H1 (cell line): ENCODE data around the gene CCS. TPM values are rescaled to one million over a fixed set of nuclear protein-coding genes. Genes with fewer than 3 reads are reported as not detected.
"Not testable (repeated sequence)": the region's sequence is repeated elsewhere in the genome, so short reads cannot be mapped to it uniquely, and the experiment has no call there.

ENCODE experiments used
- CTCF ChIA-PET: fragments of 300-600 bp; sonication (Branson Sonifier 250); formaldehyde crosslinking; loops from one replicate; lab custom pipeline; 2021; ENCODE audit not compliant: partially characterized antibody; lab: Charles Lee
- POLR2A ChIA-PET: fragments of 300-600 bp; sonication (Branson Sonifier 250); formaldehyde crosslinking; loops from one replicate; lab custom pipeline; 2021; ENCODE audit warnings: inconsistent platforms; ENCODE audit not compliant: partially characterized antibody; lab: Charles Lee
- DNase-seq, 2 experiments: peaks; one replicate each; pipeline versions ENCODE4 v3.0.0 to v3.0.0-alpha.2; 2010 to 2022; ENCODE audit warnings: low spot score in 2 of 2, low read depth in 1 of 2, mixed read lengths in 1 of 2
- FAIRE-seq: peaks from 2 replicates; lab custom pipeline; 2011; peaks lifted over from hg19 to GRCh38; lab: Jason Lieb, UNC
- H2AFZ ChIP-seq: 2 replicates; pipeline ENCODE4 v1.8.1; 2012; ENCODE audit warnings: low read length, inconsistent platforms
- H2AK5ac ChIP-seq: 2 replicates; pipeline ENCODE4 v1.6.1; 2013; ENCODE audit warnings: low read depth, low read length
- H2BK120ac ChIP-seq: replicated peaks from 2 replicates; pipeline ENCODE3; 2013; ENCODE audit warnings: low read depth, low read length, inconsistent platforms
- H2BK12ac ChIP-seq: 2 replicates; pipeline ENCODE4 v1.6.1; 2013; ENCODE audit warnings: low read depth, low read length
- H2BK15ac ChIP-seq: 2 replicates; pipeline ENCODE4 v1.6.1; 2013; ENCODE audit warnings: low read length
- H2BK20ac ChIP-seq: 2 replicates; pipeline ENCODE4 v1.6.1; 2013; ENCODE audit warnings: low read length
- H2BK5ac ChIP-seq: 2 replicates; pipeline ENCODE4 v1.6.1; 2013; ENCODE audit warnings: low read depth, low read length
- H3K14ac ChIP-seq: 2 replicates; pipeline ENCODE4 v1.6.1; 2013; ENCODE audit warnings: inconsistent platforms; ENCODE audit not compliant: insufficient read length
- H3K18ac ChIP-seq: 2 replicates; pipeline ENCODE4 v1.6.1; 2013; ENCODE audit warnings: low read length; ENCODE audit errors: extremely low read depth
- H3K23ac ChIP-seq: 2 replicates; pipeline ENCODE4 v1.6.1; 2013; ENCODE audit warnings: inconsistent platforms; ENCODE audit not compliant: insufficient read length
- H3K23me2 ChIP-seq: 2 replicates; pipeline ENCODE4 v1.6.1; 2013; ENCODE audit warnings: low read depth, low read length
- H3K27ac ChIP-seq: 2 replicates; pipeline ENCODE4 v1.6.1; 2011; ENCODE audit warnings: low read depth, low read length, inconsistent platforms
- H3K27me3 ChIP-seq, 4 experiments: replicated peaks in 1 of 4; 1 replicate in 1 of 4; 2 replicates in 3 of 4; pipeline versions ENCODE4 v1.6.1 to v1.8.1; 2011 to 2013; ENCODE audit warnings: low read length in 3 of 4, mild to moderate bottlenecking in 3 of 4, inconsistent platforms in 2 of 4, mixed read lengths in 2 of 4, moderate library complexity in 1 of 4; ENCODE audit not compliant: control insufficient read depth in 3 of 4, insufficient read depth in 3 of 4; ENCODE audit errors: extremely low read depth in 1 of 4
- H3K36me3 ChIP-seq, 4 experiments: 2 replicates each; pipeline versions ENCODE4 v1.6.1 to v1.8.1; 2011 to 2013; ENCODE audit warnings: mild to moderate bottlenecking in 4 of 4, low read length in 3 of 4, moderate library complexity in 2 of 4, control low read depth in 1 of 4, inconsistent platforms in 1 of 4; ENCODE audit not compliant: insufficient read depth in 4 of 4, control insufficient read depth in 2 of 4
- H3K4ac ChIP-seq: replicated peaks from 2 replicates; pipeline ENCODE3; 2013; ENCODE audit warnings: low read length, low read depth, mixed read lengths, inconsistent platforms; ENCODE audit not compliant: insufficient read length
- H3K4me1 ChIP-seq, 4 experiments: replicated peaks in 1 of 4; 1 replicate in 1 of 4; 2 replicates in 3 of 4; pipeline versions ENCODE4 v1.6.1 to v1.8.1; 2011 to 2013; ENCODE audit warnings: low read length in 3 of 4, inconsistent platforms in 2 of 4, mixed read lengths in 1 of 4; ENCODE audit not compliant: insufficient read depth in 4 of 4, control insufficient read depth in 3 of 4
- H3K4me2 ChIP-seq, 2 experiments: 2 replicates each; pipeline versions ENCODE4 v1.6.1 to v1.8.1; 2011 to 2013; ENCODE audit warnings: low read depth in 2 of 2, low read length in 2 of 2, control low read depth in 1 of 2, inconsistent platforms in 1 of 2, mild to moderate bottlenecking in 1 of 2; ENCODE audit not compliant: insufficient read depth in 1 of 2
- H3K4me3 ChIP-seq, 4 experiments: fragments of 200-600, 300-600 bp in 1 of 4; sonication (generic), shearing (Covaris generic), sonication (Bioruptor Twin) in 1 of 4; 2 replicates each; pipeline versions ENCODE4 v1.5.1 to v1.8.1; 2011 to 2016; ENCODE audit warnings: low read length in 4 of 4, low read depth in 3 of 4, control low read depth in 2 of 4, inconsistent platforms in 2 of 4, mild to moderate bottlenecking in 2 of 4, mixed read lengths in 1 of 4, moderate library complexity in 1 of 4; ENCODE audit not compliant: insufficient read depth in 2 of 4; ENCODE audit errors: extremely low read depth in 1 of 4
- H3K56ac ChIP-seq: replicated peaks from 2 replicates; pipeline ENCODE3; 2013; ENCODE audit warnings: low read depth, mild to moderate bottlenecking, mixed read lengths, low read length, inconsistent platforms; ENCODE audit not compliant: insufficient read length
- H3K79me1 ChIP-seq: 2 replicates; pipeline ENCODE4 v1.6.1; 2013; ENCODE audit warnings: low read depth, low read length, control low read depth
- H3K79me2 ChIP-seq, 2 experiments: 2 replicates each; pipeline versions ENCODE4 v1.6.1 to v1.8.1; 2012 to 2013; ENCODE audit warnings: low read length in 2 of 2, mild to moderate bottlenecking in 2 of 2, inconsistent platforms in 1 of 2; ENCODE audit not compliant: insufficient read depth in 2 of 2, control insufficient read depth in 1 of 2
- H3K9ac ChIP-seq, 4 experiments: replicated peaks in 1 of 4; 1 replicate in 1 of 4; 2 replicates in 3 of 4; pipeline versions ENCODE4 v1.6.1 to v1.8.1; 2011 to 2013; ENCODE audit warnings: low read depth in 3 of 4, low read length in 3 of 4, control low read depth in 2 of 4, mild to moderate bottlenecking in 2 of 4, moderate library complexity in 2 of 4, inconsistent platforms in 1 of 4; ENCODE audit errors: extremely low read depth in 1 of 4
- H3K9me3 ChIP-seq, 2 experiments: 2 replicates each; pipeline versions ENCODE4 v1.6.1 to v1.8.1; 2012 to 2013; ENCODE audit warnings: mild to moderate bottlenecking in 2 of 2, moderate library complexity in 2 of 2, control low read depth in 1 of 2, inconsistent platforms in 1 of 2, low read depth in 1 of 2, low read length in 1 of 2, mixed read lengths in 1 of 2; ENCODE audit not compliant: insufficient read depth in 2 of 2
- H4K20me1 ChIP-seq, 2 experiments: replicated peaks in 1 of 2; 2 replicates each; pipeline versions ENCODE3 to v1.8.1; 2011 to 2013; ENCODE audit warnings: inconsistent platforms in 2 of 2, low read length in 2 of 2, mild to moderate bottlenecking in 1 of 2; ENCODE audit not compliant: insufficient read depth in 2 of 2, control insufficient read depth in 1 of 2
- H4K5ac ChIP-seq: 2 replicates; pipeline ENCODE4 v1.6.1; 2013; ENCODE audit warnings: low read length, low read depth, mixed read lengths, inconsistent platforms; ENCODE audit not compliant: insufficient read length
- H4K8ac ChIP-seq: 2 replicates; pipeline ENCODE4 v1.8.0; 2013; ENCODE audit warnings: mild to moderate bottlenecking, moderate library complexity, low read length, inconsistent platforms; ENCODE audit not compliant: insufficient read depth; ENCODE audit errors: extremely low read depth
- H4K91ac ChIP-seq: replicated peaks from 2 replicates; pipeline ENCODE3; 2013; ENCODE audit warnings: low read length, mixed read lengths, inconsistent platforms; ENCODE audit not compliant: insufficient read length
- WGBS, 2 experiments: shearing (Covaris generic) in 1 of 2; methylation state at CpG; one replicate each; pipeline versions ENCODE4 v1.1.6 to v1.1.7; 2013 to 2015; ENCODE audit warnings: low lambda C conversion rate in 2 of 2, mixed read lengths in 2 of 2, inconsistent platforms in 1 of 2, low coverage in 1 of 2, missing lambda C conversion rate in 1 of 2; ENCODE audit not compliant: insufficient replicate concordance in 2 of 2, insufficient coverage in 1 of 2, insufficient read length in 1 of 2; ENCODE audit errors: extremely low coverage in 1 of 2, missing lambda C conversion rate in 1 of 2; 5-methylcytosine and 5-hydroxymethylcytosine counted together
- polyA plus RNA-seq, 7 experiments: library from polyadenylated mRNA; depleted of rRNA in 3 of 7; stranded (reverse) in 5 of 7; unstranded in 2 of 7; fragments of >200 nt in 5 of 7; fragments of 200-250 nt in 2 of 7; gene quantifications; 1 replicate in 5 of 7; 2 replicates in 1 of 7; 4 replicates in 1 of 7; pipeline versions ENCODE4 v1.2.1 to v1.2.3, GENCODE V29; 2011 to 2013; ENCODE audit warnings: missing spikeins in 2 of 7, mixed read lengths in 2 of 7
- total RNA-seq: library from RNA; stranded (reverse); fragmentation: NEBNext Ultra II Directional; extraction: Animal tissue kit (Norgen Biotek cat#: 25700); gene quantifications from 2 replicates; pipeline ENCODE4 v1.2.1, GENCODE V29; 2021

Gene CCS
- total and polyA plus RNA-seq, 2 of the 8 experiments (the other 6 are each of a cell fraction or from before 2014, with no cell fraction given), result 37.1 to 37.7 TPM

- H2BK5ac ChIP-seq, FAIRE-seq: not testable (repeated sequence)
These were observed 3.7 kb upstream of the CCS start for GRCh38 chr11:66589315-66589714.

More at GRCh38 chr11:66589315-66589714, 3.7 kb upstream of the CCS start:
- not testable (repeated sequence) for H4K8ac ChIP-seq, H3K27me3 ChIP-seq, H3K23ac ChIP-seq, H3K36me3 ChIP-seq, H3K56ac ChIP-seq, H2AFZ ChIP-seq, DNase-seq, H3K27ac ChIP-seq, H3K14ac ChIP-seq, H2BK20ac ChIP-seq, H2BK120ac ChIP-seq, H4K91ac ChIP-seq, H3K79me1 ChIP-seq, H2BK15ac ChIP-seq, H3K79me2 ChIP-seq, H4K20me1 ChIP-seq, H3K18ac ChIP-seq, H3K4me2 ChIP-seq, H4K5ac ChIP-seq, H3K9ac ChIP-seq, H2AK5ac ChIP-seq, H2BK12ac ChIP-seq, H3K4ac ChIP-seq, H3K23me2 ChIP-seq, H3K4me3 ChIP-seq
- CTCF ChIA-PET, result interaction anchor here (0.6 to 1.0 kb wide), 2 partner anchors 10 to 134 kb away, joined by 3 to 4 read pairs; no protein-coding TSS in a partner anchor
- Histone ChIP-seq H3K4me1 (peaks cover 0 to 11% (median 7%) of the 10 kb centered on the region in 4 experiments; a peak in 6 of 7 replicates), H3K9me3 (peaks cover 13 to 25% of the 10 kb centered on the region in 2 experiments)
- POLR2A ChIA-PET, result interaction anchor here (0.7 to 65.3 kb wide), 2 partner anchors 13 to 53 kb away, joined by 3 to 2165 read pairs; partner anchors contain the start of genes RBM14 and RBM4
- WGBS, 2 experiments, result 87% methylated on average over 2 of the region's 2 CpGs; no CpG with 5 or more reads in 1 of the 2 experiments
